HG03575 (cell line): ENCODE measurements around the gene PLPPR1.
"Not testable (repeated sequence)": the region's sequence is repeated elsewhere in the genome, so short reads cannot be mapped to it uniquely, and the experiment has no call there.

Experiments used
- ATAC-seq: cut with Tn5 transposase; IDR thresholded peaks from one replicate; pipeline ENCODE4 v1.9.1; 2021; ENCODE audit not compliant: unreplicated experiment, insufficient number of reproducible peaks, low FRiP score; ENCODE audit errors: extremely low read depth

The PLPPR1 gene

DNA sequence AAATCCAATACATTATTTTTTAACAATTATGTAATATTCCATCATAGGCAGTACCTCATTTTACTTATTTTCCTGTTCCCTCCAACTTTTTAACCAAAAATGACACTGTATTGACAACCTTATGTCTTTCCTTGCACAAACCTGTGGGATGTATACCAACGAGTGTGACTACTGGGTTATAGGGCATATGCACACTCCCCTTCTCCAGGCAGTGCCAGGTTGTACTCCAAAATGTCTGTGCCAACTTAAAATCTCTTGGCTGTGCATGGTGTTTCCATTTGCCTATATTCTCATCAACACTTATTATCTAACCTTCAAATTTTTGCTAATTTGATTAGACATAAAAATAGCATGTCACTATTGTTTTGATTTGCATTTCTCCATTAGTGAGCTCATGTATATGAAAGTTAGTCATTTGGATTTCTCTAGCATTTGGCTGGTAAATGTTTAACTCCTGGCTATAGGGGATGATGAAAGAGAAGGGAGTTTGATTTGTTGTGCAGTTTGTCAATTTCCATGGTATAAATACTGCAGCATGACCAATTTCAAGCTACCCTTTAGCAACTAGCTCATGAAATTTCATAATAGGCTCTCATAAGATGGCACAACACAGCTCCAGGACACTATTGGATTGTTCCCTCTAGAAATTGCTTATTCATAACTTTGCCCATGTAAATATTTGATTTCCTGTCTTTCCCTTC lies 226.4 kb downstream of the PLPPR1 start:
- ATAC-seq: no peak

DNA sequence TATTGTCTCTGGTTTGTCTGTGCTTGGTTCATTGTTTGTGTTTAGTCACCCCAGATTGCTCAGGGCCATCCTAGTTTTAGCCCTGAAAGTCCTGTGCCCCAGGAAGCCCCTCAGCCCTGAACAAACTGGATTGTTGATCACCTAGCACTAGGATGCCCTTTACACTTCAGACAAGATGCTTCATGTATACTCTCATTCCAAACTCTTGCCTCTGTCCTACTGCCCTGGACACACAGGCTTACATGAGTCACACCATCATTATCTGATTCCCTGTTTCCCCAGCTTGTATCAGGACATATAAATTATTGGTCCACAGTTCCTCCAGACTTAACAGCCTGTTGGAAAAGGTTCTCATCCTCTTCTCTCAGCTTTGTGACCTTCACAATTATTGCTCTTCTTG lies 236.2 kb downstream of the PLPPR1 start:
- ATAC-seq: no peak

DNA sequence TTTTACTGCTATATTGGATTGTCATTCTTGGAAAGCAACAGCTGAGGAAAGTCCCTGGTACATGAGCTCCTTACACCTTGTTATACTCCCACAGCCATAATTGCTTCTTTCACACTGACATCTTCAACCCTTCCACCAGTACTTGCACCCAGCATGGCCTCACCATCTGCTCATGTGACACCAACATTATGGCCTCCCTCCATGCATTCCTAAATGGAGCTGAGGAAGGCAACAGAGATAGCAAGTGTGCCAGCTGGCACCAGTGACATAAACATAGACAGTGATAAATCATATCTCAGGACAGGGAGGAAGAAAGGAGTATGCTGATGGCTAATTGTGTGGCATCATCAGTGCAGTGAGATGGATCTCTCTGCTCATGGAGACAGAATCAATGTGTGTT lies 236.7 kb downstream of the PLPPR1 start:
- ATAC-seq: no peak

DNA sequence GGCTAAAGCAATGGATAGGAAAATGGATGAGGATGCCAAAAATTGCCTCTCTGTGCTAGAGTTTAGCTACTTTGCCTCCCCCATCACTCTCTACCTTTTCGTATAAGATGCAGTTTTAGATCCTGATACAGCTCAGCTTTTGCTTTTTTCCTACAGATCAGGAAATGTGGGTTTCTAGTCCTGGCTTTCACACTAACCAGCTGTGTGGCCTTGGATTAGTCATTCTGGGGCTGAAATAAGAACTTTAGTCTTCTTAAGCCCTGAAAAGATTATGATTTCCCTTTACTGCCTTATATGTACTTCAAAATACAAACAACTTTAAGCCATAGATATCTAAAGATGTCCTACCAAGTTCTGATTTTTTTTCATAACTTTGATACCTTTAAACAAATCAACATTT lies 239.9 kb downstream of the PLPPR1 start:
- ATAC-seq: no peak

DNA sequence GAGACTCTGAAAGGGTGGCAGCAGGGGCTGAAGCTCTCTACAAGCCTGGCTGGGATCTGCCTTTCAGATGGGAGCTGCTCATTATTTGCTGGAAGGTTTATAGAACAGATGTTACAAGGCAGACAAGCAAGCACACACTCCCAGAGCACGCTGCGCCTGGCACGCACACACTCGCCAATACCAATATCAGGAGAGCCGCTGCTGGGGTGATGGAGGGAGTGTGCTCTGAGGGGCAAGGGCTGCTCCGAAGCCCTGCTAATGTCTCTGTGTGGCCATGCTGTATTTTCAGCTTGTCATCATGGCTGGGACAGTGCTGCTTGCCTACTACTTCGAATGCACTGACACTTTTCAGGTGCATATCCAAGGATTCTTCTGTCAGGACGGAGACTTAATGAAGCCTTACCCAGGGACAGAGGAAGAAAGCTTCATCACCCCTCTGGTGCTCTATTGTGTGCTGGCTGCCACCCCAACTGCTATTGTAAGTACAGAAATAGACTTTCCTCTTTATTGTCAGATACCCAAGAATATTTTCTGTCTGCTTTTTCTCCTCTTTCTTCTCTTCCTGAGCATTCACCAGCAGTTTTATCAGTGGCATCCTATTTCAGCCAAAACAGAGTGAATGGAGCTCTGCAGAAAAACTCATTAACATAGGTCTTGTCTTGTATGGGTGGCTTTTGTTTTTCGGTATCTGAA lies 241.2 kb downstream of the PLPPR1 start:
- ATAC-seq: no peak

DNA sequence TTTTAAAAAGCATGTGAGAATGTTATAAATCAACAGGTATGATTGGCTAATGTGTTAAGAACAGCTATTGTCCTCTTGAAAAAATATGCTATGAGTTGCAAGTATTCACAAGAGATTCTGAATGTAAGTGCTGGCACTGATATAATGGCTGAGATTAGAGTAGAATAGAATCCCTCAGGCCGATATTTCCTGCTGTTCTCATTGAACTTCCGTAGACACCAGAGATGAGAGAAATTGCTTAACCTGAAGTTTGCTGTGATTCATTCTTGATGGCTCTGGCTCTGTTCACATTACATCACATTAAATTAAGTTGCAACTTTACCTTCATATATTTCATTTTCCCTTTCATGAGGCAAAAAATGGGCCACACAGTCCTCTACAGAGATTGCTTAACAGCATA lies 241.8 kb downstream of the PLPPR1 start:
- no peak for ATAC-seq

DNA sequence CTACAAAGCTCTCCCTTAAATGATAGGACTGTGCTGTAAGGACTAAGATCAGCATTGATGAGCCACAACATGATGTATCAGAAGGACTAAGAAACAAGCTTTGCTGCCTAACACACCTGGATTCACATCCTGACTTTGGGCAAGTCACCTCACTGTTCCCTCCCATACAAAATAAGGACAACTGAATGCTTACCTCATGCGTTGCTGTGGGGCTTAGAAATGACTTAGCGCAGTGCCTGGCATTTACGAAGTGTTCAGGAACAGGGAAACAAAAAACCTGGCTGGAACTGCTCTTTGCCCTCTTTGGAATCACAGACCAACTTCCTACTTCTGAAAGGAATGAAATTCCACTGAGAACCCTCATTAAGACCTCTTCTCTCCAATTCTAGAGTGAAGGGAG lies 242.6 kb downstream of the PLPPR1 start:
- no peak for ATAC-seq

DNA sequence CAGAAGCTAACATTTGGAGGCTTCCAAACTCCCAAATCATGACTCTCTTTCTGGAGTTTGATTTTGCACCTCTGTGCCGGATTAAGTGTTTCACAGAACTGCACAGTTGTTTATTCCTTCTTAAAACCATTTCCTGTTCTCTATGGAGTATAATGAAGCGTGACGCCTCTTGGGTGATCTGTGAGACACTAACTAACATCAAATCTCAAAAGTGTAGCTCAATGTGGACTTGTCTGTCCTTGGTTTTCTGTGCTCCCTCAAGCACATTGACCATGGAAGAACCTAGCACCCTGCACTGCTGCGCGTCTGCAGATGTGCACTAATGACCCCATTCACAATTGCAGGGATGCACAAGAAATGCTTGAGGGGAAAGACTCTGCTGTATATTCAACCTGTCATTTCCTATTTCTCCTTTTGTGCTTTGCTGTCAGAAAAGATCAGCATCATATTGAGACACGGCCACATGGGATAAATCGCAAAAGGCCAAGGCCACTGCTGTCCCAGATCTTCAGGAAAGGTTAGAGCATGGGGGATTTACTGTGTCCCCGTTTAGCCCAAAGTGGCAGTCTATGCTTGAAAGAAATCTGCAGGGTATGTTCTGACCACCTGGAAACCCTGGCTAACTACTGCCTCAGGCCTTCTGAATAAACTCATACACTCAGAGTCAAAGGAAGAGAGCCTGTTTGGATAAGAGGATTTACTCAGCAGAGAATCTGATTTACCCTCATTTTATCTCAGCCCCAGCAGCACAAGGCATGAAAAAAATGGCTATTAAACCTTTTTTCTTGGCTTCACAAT lies 246.6 kb downstream of the PLPPR1 start:
- ATAC-seq: no peak

DNA sequence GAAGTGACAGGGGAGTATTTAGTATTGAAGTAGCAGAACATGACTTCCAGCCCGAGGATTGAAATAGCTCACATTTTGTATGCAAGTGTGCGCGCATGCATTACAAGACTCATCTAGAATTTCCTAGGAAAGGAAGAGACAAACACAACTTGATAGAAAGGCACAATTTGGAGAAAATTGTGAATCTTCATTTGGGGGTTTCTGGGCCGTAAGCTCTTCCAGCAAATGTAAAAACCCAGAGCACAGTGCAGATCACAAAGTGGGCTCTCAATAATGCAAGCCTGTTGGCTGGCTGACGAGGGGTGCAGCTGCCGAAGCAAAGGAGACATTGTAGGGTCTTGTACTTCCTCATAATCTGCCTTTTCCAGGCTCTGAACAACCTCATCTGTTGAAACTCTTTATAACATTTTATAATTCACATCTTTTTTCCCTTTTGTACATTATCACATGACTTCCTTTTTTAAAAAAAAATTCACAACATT lies 247.3 kb downstream of the PLPPR1 start:
- ATAC-seq: no peak

DNA sequence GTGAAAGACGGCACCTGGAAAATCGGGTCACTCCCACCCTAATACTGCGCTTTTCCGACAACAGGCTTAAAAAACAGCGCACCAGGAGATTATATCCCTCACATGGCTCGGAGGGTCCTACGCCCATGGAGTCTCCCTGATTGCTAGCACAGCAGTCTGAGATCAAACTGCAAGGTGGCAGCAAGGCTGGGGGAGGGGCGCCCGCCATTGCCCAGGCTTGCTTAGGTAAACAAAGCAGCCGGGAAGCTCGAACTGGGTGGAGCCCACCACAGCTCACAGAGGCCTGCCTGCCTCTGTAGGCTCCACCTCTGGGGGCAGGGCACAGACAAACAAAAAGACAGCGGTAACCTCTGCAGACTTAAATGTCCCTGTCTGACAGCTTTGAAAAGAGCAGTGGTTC lies 262.5 kb downstream of the PLPPR1 start:
- ATAC-seq: not testable (repeated sequence)

DNA sequence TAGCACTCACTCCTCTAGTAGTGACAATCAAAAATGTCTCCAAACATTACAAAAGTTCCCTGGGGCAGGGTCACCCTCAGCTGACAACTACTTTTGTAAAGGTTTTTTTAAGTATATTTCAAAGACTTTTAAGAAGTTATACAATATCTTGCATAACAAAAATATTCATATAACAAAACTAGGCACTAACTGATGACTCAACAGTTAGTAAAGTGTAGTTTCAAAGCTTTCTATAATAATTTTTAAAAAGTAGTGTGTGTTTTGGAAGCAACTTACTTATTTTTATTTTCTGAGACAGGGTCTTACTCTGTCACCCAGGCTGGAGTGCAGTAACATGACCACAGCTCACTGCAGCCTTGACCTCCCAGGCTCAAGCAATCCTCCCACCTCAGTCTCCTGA lies 271.4 kb downstream of the PLPPR1 start:
- no peak for ATAC-seq

DNA sequence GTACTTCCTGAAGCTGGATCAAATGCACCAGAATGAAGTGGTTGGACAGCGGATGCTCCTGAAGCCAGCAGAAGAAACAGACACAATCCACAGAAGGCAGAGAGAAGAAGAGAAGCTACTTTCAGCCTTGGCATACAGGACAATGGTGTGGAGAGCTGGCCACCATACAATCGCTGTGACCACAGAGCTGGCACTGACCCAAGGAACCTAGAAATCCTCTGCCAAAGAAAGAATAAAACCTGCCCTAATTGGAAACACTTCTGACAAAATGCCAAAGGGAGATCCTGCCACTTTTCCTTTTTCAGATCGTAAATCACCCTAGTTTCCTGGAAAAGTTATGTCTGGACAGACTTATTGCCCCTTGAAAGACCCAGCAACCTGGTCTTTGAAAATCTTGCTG lies 278.5 kb downstream of the PLPPR1 start:
- no peak for ATAC-seq

DNA sequence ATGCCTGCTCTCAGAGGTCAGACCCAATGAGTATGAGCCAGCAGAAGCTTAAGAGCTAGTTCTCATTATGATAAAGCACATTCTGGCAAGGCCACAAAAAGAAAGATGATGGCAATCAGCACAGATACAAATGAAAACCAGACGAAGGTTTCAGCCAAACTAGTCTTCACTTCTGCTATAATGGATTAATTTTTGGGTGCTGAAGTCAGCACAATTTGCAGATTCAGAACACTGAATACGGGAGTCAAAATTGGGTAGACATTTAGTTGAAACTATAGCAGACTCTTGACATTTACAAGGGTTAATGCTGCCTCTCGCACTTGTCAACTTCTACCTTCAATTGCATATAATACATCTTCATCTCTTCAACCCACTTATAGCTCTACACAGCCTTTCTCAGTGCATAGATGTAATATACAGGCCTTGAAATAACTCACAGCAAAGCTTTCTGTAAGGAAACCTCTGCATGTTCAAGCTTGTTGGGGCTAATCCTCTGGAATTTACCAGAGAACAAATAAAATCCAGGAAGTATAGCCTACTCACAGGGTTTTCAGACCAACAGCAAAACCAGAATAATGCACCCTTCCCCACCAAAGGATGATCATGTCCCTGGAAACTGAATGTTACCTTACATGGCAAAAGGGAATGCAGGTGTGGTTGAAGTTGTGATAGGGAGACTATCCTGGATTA lies 279.1 kb downstream of the PLPPR1 start:
- no peak for ATAC-seq

DNA sequence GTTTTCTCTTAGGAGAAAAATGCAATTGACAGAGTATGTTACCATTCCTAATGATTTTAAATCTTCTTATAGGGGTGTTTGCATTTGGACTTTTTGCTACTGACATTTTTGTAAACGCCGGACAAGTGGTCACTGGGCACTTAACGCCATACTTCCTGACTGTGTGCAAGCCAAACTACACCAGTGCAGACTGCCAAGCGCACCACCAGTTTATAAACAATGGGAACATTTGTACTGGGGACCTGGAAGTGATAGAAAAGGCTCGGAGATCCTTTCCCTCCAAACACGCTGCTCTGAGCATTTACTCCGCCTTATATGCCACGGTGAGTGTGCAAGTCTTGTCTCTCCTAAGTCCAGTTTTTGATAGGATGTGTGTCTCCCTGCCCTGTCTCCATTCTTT lies 280.6 kb downstream of the PLPPR1 start:
- ATAC-seq: no peak

DNA sequence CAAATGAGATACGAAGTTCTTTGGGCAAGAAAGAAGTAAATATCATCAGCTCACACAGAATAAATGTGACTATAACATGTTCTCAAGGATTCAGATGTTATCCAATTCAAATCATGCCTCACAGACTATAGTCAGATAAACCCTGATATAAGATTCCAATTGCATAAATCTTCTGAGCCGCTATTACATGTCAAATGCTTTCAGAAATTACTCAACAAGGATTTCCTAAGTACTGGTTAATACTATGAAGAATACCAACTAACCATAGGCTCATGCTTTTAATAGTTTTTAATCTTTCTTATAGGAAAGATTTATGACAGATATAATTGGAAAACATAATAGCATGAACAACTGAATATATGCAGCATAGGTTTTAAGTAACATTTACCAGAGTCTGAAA lies 282.7 kb downstream of the PLPPR1 start:
- ATAC-seq: no peak

DNA sequence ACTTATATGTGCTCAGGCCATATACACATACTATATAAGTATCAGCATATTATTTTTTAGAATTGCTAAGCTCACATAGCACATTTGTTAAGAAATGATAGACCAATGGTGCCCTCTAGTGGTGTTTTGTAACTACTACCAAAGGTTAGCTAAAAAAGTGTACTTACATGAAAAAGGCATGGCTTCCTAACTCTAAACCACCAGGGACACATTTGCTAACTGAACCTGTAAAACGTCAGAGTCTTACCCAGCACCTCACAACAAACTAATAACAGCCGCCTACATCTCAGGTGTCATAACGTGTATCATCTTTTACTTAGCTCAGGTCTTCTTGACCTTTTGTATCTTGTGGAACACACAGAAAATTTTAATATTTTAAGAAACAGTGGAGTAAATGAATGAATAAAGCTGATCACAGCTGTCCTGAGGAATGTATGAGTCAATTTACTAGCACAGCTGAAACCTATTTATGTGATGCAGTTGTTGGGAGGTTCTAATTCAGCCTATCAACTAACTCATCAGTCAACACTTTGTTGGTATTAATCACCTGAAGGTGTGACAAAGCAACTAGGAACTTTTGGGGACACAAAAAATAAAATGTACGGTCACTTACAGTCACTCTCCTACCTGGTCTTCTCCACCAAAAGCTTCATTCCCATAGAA lies 283.4 kb downstream of the PLPPR1 start:
- ATAC-seq: peak; percentile 91

DNA sequence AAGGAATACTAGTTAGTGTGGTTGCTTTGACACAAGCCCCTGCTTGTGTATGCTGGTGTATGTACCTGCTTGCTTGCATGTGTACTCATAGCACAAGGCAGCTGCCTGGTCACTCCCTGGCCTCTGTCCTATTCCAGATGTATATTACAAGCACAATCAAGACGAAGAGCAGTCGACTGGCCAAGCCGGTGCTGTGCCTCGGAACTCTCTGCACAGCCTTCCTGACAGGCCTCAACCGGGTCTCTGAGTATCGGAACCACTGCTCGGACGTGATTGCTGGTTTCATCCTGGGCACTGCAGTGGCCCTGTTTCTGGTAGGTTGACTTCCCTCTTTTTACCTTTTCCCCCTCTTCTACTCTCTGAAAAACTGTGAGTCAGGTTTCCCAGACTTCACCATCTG lies 284.1 kb downstream of the PLPPR1 start:
- ATAC-seq: no peak

DNA sequence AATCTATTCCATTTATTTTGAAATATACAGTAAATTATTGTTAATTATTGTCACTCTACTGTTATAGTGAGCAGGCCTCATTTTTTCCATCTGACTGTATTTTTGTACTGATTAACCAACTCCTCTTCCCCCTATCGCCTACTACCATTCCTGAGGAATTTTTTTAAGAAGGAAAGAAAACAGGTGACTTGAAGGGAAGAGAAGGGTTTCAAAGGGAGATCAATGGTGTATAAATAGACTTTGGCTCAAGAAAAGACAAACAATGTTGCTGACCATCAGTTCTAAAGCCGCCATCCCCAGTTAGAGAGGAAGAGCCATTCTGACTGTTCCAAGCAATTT lies 286.6 kb downstream of the PLPPR1 start:
- no peak for ATAC-seq

DNA sequence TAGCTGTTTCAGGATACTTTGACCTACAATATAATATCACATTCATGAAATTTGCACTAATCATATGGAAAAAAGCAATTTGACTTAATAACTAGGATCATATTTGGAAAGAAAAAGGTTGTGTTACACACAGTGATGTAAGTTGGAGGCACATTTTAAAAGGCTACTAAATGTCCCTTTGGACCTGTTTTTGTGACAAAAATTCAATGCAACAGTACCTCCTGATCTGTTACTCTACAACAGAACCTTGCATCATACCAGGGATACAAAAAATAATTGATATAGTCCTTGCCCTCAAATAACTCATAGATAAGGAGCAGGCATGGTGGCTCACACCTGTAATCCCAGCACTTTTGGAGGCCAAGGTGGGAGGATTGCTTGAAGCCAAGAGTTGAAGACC lies 289.2 kb downstream of the PLPPR1 start:
- ATAC-seq: no peak
